ENCODE measurements around the gene DSG2. TPM values are rescaled to one million over a fixed set of nuclear protein-coding genes. Genes with fewer than 3 reads are reported as not detected.
A peak's percentile ranks its signal among the peaks of the same experiment; 100 is the strongest.
"Not testable (repeated sequence)": the region's sequence is repeated elsewhere in the genome, so short reads cannot be mapped to it uniquely, and the experiment has no call there.

Gene DSG2
- total RNA-seq, 4 donors from 2014 or later, result 4.0 to 6.9 (median 5.7) TPM

- Histone ChIP-seq H3K36me3 (no peaks in the 10 kb centered on the region), H3K27ac (no peak overlapping the region), H3K4me1 (no peaks in the 10 kb centered on the region), H3K4me3 (no peak overlapping the region), H3K27me3 (peaks cover 0 to 6% of the 10 kb centered on the region in 2 donors), H3K9me3 (no peaks in the 10 kb centered on the region)
- DNase-seq (ENCODE audit: low spot score in 2 of 2), result no peak
- WGBS, 2 donors, result 75 to 85% methylated on average over 6 of the region's 6 CpGs
- TF ChIP-seq CTCF (IDR thresholded peaks at IDR 0.05) (no peak), POLR2A (IDR thresholded peaks at IDR 0.05) (no peak), EP300 (IDR thresholded peaks at IDR 0.05) (no peak)
Measured at GRCh38 chr18:31505156-31505555, 7.2 kb downstream of the DSG2 start.

- Histone ChIP-seq H3K4me3 (no peak overlapping the region), H3K27me3 (peaks cover 0 to 4% of the 10 kb centered on the region in 2 donors), H3K27ac (no peak overlapping the region), H3K4me1 (no peaks in the 10 kb centered on the region), H3K9me3 (no peaks in the 10 kb centered on the region), H3K36me3 (no peaks in the 10 kb centered on the region)
- DNase-seq (ENCODE audit: low spot score in 2 of 2), result no peak
- TF ChIP-seq EP300 (IDR thresholded peaks at IDR 0.05) (no peak), CTCF (IDR thresholded peaks at IDR 0.05) (peak in 1 of 5 experiments; percentile 16), POLR2A (IDR thresholded peaks at IDR 0.05) (no peak)
- WGBS, 2 donors, result 60 to 71% methylated on average over 5 of the region's 5 CpGs
Measured at GRCh38 chr18:31506024-31506742, 8.2 kb downstream of the DSG2 start.

- H3K4me3 ChIP-seq; H3K4me1 ChIP-seq; H3K36me3 ChIP-seq; H3K27ac ChIP-seq; H3K9me3 ChIP-seq; H3K27me3 ChIP-seq; DNase-seq (ENCODE audit: low spot score in 2 of 2): not testable (repeated sequence)
- WGBS, 2 donors, result 98 to 100% methylated on average over 2 of the region's 2 CpGs
Measured at GRCh38 chr18:31507124-31507523, 9.1 kb downstream of the DSG2 start.

GRCh38 chr18:31508781-31509180 is 10.8 kb downstream of the DSG2 start:
- DNase-seq (ENCODE audit: low spot score in 2 of 2), result no peak
- Histone ChIP-seq H3K27me3 (no peaks in the 10 kb centered on the region), H3K27ac (no peak overlapping the region), H3K36me3 (no peaks in the 10 kb centered on the region), H3K4me3 (no peak overlapping the region), H3K4me1 (no peaks in the 10 kb centered on the region), H3K9me3 (no peaks in the 10 kb centered on the region)
- 83 to 86% methylated on average over 1 of the region's 1 CpG for WGBS, 2 donors
- no peak for TF ChIP-seq POLR2A (IDR thresholded peaks at IDR 0.05)
- no peak for TF ChIP-seq CTCF (IDR thresholded peaks at IDR 0.05)
- TF ChIP-seq EP300 (IDR thresholded peaks at IDR 0.05), result no peak

- Histone ChIP-seq H3K9me3 (no peaks in the 10 kb centered on the region), H3K4me1 (no peaks in the 10 kb centered on the region), H3K27ac (no peak overlapping the region), H3K4me3 (no peak overlapping the region), H3K27me3 (no peaks in the 10 kb centered on the region), H3K36me3 (no peaks in the 10 kb centered on the region)
- DNase-seq (ENCODE audit: low spot score in 2 of 2), result no peak
- TF ChIP-seq POLR2A (IDR thresholded peaks at IDR 0.05) (no peak), EP300 (IDR thresholded peaks at IDR 0.05) (no peak), CTCF (IDR thresholded peaks at IDR 0.05) (no peak)
- 54 to 56% methylated on average over 3 of the region's 3 CpGs for WGBS, 2 donors
Measured at GRCh38 chr18:31509571-31509970, 11.6 kb downstream of the DSG2 start.

GRCh38 chr18:31510319-31510718 is 12.3 kb downstream of the DSG2 start:
- no peak for DNase-seq (ENCODE audit: low spot score in 2 of 2)
- no peak overlapping the region for H3K4me3 ChIP-seq
- H3K9me3 ChIP-seq, result no peaks in the 10 kb centered on the region
- H3K4me1 ChIP-seq, result no peaks in the 10 kb centered on the region
- H3K27me3 ChIP-seq, result no peaks in the 10 kb centered on the region
- no peaks in the 10 kb centered on the region for H3K36me3 ChIP-seq
- no peak overlapping the region for H3K27ac ChIP-seq
- TF ChIP-seq CTCF (IDR thresholded peaks at IDR 0.05), result no peak

Measured in tibial nerve (tissue), 4 donors.